ENCODE data around the gene OAS3.

DNA sequence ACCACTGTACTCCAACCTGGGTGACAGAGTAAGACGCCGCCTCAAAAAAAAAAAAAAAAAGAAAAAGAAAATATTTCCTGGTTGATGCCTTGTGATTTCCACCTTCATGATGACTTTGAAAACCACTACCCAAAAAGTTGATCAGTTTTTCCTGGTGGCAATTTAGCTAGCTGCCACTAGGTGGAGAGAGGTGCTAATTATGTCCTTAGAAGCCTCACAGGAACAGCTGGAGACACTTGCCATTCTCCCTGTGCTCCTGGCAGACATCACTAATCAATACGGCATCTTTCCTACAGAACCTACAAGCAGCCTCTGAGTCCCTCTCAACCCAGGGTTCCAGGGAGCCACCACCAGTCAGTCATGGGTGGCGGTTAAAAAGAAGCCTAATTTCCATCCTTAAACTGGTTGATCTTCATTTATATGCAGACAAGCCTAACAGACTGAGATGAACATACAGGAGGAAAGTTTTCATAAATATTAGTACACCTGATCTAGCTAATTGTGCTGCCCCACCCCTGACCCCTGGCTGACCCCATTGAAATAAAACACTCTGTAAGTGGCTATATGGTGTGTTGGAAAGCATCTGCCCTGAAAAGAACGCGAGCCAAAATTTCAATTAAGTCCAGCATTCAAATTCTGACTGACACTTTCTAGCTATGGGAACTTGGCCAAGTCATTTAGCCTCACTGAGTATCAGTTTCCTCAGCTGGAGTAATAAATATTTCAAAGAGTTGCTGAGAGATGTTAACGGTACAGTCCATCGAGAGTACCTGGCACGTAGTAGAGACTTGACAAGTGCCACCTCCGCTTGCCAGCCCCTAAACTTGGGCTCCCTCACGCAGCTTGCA is 37.8 kb upstream of the OAS3 start:
- peak; percentile 72 for TF ChIP-seq CTCF (IDR thresholded peaks at IDR 0.05; ENCODE audit: low read depth, low read length)
- TF ChIP-seq EZH2phosphoT487 (IDR thresholded peaks at IDR 0.05; ENCODE audit: low read depth), result no peak

Measured in OCI-LY3 (cell line).